IMR-90 (cell line): ENCODE data around the gene MSN. TPM values are rescaled to one million over a fixed set of nuclear protein-coding genes. Genes with fewer than 3 reads are reported as not detected.

Source experiments
- ATAC-seq: fragments of 200-7000 bp; cut with Tn5 transposase; 2 replicates; pipeline ENCODE4 v1.9.1; 2020; ENCODE audit warnings: low read depth, mild to moderate bottlenecking, moderate library complexity
- BruUV-seq: library from RNA; stranded (reverse); fragments of 400-500 nt; replicated peaks from 2 replicates; lab custom pipeline; 2021; lab: Mats Ljungman, UMichigan
- CTCF ChIA-PET: fragments of 300-600 bp; formaldehyde crosslinking; extraction: SDS; loops from one replicate; lab custom pipeline; 2021; ENCODE audit warnings: antibody characterized with exemption; lab: Yijun Ruan, JAX
- POLR2A ChIA-PET: fragments of 300-600 bp; sonication (Branson Sonifier 250); formaldehyde crosslinking; loops from one replicate; lab custom pipeline; 2022; ENCODE audit warnings: antibody characterized with exemption; ENCODE audit not compliant: unreplicated experiment; lab: Charles Lee
- DNase-seq: peaks from one replicate; pipeline ENCODE4 v3.0.0; 2013
- H2AFZ ChIP-seq: replicated peaks from 2 replicates; pipeline ENCODE3; 2013; ENCODE audit warnings: low read length, mild to moderate bottlenecking; ENCODE audit not compliant: poor library complexity
- H2AK5ac ChIP-seq: 2 replicates; pipeline ENCODE4 v1.6.1; 2013; ENCODE audit warnings: low read depth, low read length, inconsistent platforms
- H2AK9ac ChIP-seq: replicated peaks from 2 replicates; pipeline ENCODE3; 2013; ENCODE audit warnings: mild to moderate bottlenecking, low read depth, low read length, moderate library complexity; ENCODE audit not compliant: poor library complexity
- H2BK120ac ChIP-seq: 2 replicates; pipeline ENCODE4 v1.6.1; 2013; ENCODE audit warnings: low read depth, low read length, inconsistent platforms
- H2BK15ac ChIP-seq: 3 replicates; pipeline ENCODE4 v1.6.1; 2013; ENCODE audit warnings: low read depth, low read length, inconsistent platforms
- H2BK20ac ChIP-seq: 2 replicates; pipeline ENCODE4 v1.6.1; 2013; ENCODE audit warnings: low read depth, mild to moderate bottlenecking, inconsistent platforms, low read length, moderate library complexity
- H2BK5ac ChIP-seq: 2 replicates; pipeline ENCODE4 v1.6.1; 2013; ENCODE audit warnings: mild to moderate bottlenecking, low read depth, low read length, inconsistent platforms; ENCODE audit not compliant: poor library complexity, severe bottlenecking
- H3K14ac ChIP-seq: replicated peaks from 2 replicates; pipeline ENCODE4 v1.6.1; 2013; ENCODE audit warnings: low read depth, low read length, inconsistent platforms
- H3K18ac ChIP-seq: 2 replicates; pipeline ENCODE4 v1.6.1; 2013; ENCODE audit warnings: low read depth, low read length, control low read depth
- H3K23ac ChIP-seq: 2 replicates; pipeline ENCODE4 v1.6.1; 2013; ENCODE audit warnings: low read depth, low read length, inconsistent platforms
- H3K27ac ChIP-seq: 2 replicates; pipeline ENCODE4 v1.5.1; 2013; ENCODE audit warnings: mild to moderate bottlenecking, control low read depth, low read length; ENCODE audit not compliant: insufficient read depth
- H3K27me3 ChIP-seq: 2 replicates; pipeline ENCODE4 v1.6.1; 2013; ENCODE audit warnings: low read length; ENCODE audit not compliant: control insufficient read depth, insufficient read depth
- H3K36me3 ChIP-seq: 2 replicates; pipeline ENCODE4 v1.6.1; 2013; ENCODE audit warnings: low read length, mixed read lengths; ENCODE audit not compliant: control insufficient read depth, insufficient read depth
- H3K4ac ChIP-seq: 2 replicates; pipeline ENCODE4 v1.6.1; 2013; ENCODE audit warnings: low read depth, low read length, inconsistent platforms
- H3K4me1 ChIP-seq: 2 replicates; pipeline ENCODE4 v1.6.1; 2013; ENCODE audit warnings: low read length, mixed read lengths; ENCODE audit not compliant: control insufficient read depth, insufficient read depth
- H3K4me2 ChIP-seq: 2 replicates; pipeline ENCODE4 v1.6.1; 2013; ENCODE audit warnings: low read depth, mild to moderate bottlenecking, control low read depth, low read length, moderate library complexity
- H3K4me3 ChIP-seq: 2 replicates; pipeline ENCODE4 v1.5.1; 2013; ENCODE audit warnings: low read depth, mild to moderate bottlenecking, control low read depth, low read length, moderate library complexity; ENCODE audit not compliant: insufficient read depth
- H3K56ac ChIP-seq: 2 replicates; pipeline ENCODE4 v1.6.1; 2013; ENCODE audit warnings: low read length, inconsistent platforms; ENCODE audit not compliant: insufficient read depth; ENCODE audit errors: extremely low read depth
- H3K79me1 ChIP-seq, 2 experiments: 2 replicates each; pipeline ENCODE4 v1.6.1; 2013; ENCODE audit warnings: low read length in 2 of 2, inconsistent platforms in 1 of 2, low read depth in 1 of 2
- H3K9ac ChIP-seq: 2 replicates; pipeline ENCODE4 v1.6.1; 2013; ENCODE audit warnings: low read depth, low read length, control low read depth
- H3K9me1 ChIP-seq: 2 replicates; pipeline ENCODE4 v1.6.1; 2013; ENCODE audit warnings: low read length, inconsistent platforms; ENCODE audit not compliant: insufficient read depth
- H3K9me3 ChIP-seq: 2 replicates; pipeline ENCODE4 v1.6.1; 2013; ENCODE audit warnings: low read length; ENCODE audit not compliant: control insufficient read depth, insufficient read depth
- H4K20me1 ChIP-seq: 2 replicates; pipeline ENCODE4 v1.6.1; 2013; ENCODE audit warnings: low read length, inconsistent platforms; ENCODE audit not compliant: insufficient read depth
- H4K5ac ChIP-seq: 2 replicates; pipeline ENCODE4 v1.6.1; 2013; ENCODE audit warnings: mild to moderate bottlenecking, low read depth, low read length, control low read depth
- H4K8ac ChIP-seq, 2 experiments: 2 replicates each; pipeline ENCODE4 v1.6.1; 2013; ENCODE audit warnings: low read depth in 2 of 2, low read length in 2 of 2, control low read depth in 1 of 2, inconsistent platforms in 1 of 2
- H4K91ac ChIP-seq: 2 replicates; pipeline ENCODE4 v1.6.1; 2013; ENCODE audit warnings: low read depth, low read length, inconsistent platforms; ENCODE audit not compliant: insufficient read depth
- CEBPB ChIP-seq: IDR thresholded peaks from 2 replicates; pipeline ENCODE4 v1.6.1; 2012; ENCODE audit warnings: low read depth, low read length, improper control_type of control experiment
- CHD1 ChIP-seq: IDR thresholded peaks from 2 replicates; pipeline ENCODE4 v1.6.1; 2012; ENCODE audit warnings: low read depth, low read length, improper control_type of control experiment
- CTCF ChIP-seq: conservative IDR thresholded peaks from 2 replicates; pipeline ENCODE4 v1.5.1; 2012; ENCODE audit warnings: mild to moderate bottlenecking, low read depth, low read length, improper control_type of control experiment
- FOS ChIP-seq: fragments of 150-350 bp; IDR thresholded peaks from 2 replicates; pipeline ENCODE4 v1.6.1; 2016; ENCODE audit warnings: low read depth, low read length
- RCOR1 ChIP-seq: IDR thresholded peaks from 2 replicates; pipeline ENCODE4 v1.6.1; 2012; ENCODE audit warnings: mild to moderate bottlenecking, low read length, improper control_type of control experiment; ENCODE audit not compliant: insufficient replicate concordance
- RFX5 ChIP-seq: IDR thresholded peaks from 2 replicates; pipeline ENCODE4 v1.8.0; 2012; ENCODE audit warnings: low read depth, mild to moderate bottlenecking, low read length, moderate library complexity
- SMC3 ChIP-seq: fragments of 150-350 bp; IDR thresholded peaks from 2 replicates; pipeline ENCODE4 v1.6.1; 2016; ENCODE audit warnings: low read depth, mild to moderate bottlenecking, antibody characterized with exemption, low read length, moderate library complexity
- USF2 ChIP-seq: fragments of 150-350 bp; IDR thresholded peaks from 2 replicates; pipeline ENCODE4 v1.6.1; 2017; ENCODE audit warnings: mild to moderate bottlenecking, antibody characterized with exemption, low read length, low read depth
- WGBS, 2 experiments: methylation state at CpG; one replicate each; pipeline versions ENCODE4 v1.1.5 to v1.1.7; 2013; ENCODE audit warnings: missing lambda C conversion rate in 2 of 2; ENCODE audit not compliant: insufficient read length in 1 of 2; ENCODE audit errors: extremely low coverage in 2 of 2; 5-methylcytosine and 5-hydroxymethylcytosine counted together
- dilution Hi-C: fragments of 300-500 bp; cut with HindIII; formaldehyde crosslinking; loops from one replicate; pipeline ENCODE4 v1.14.3; 2018; ENCODE audit warnings: low sequenced_read_pairs; ENCODE audit not compliant: unreplicated experiment
- in situ Hi-C: fragments of 300-500 bp; cut with MboI; formaldehyde crosslinking; loops from 3 replicates; pipeline ENCODE4 v1.14.3; 2019; ENCODE audit warnings: low sequenced_read_pairs, inconsistent platforms, mixed read lengths
- intact Hi-C: fragments of 100-400 bp; cut with micrococcal nuclease; formaldehyde crosslinking; loops from 2 replicates; pipeline ENCODE4 v1.10.0; 2022
- polyA plus RNA-seq, 3 experiments: library from polyadenylated mRNA; depleted of rRNA; stranded (reverse); fragments of >200 nt; gene quantifications; 2 replicates each; pipeline ENCODE4 v1.2.3, GENCODE V29; 2012; ENCODE audit warnings: low replicate concordance in 1 of 3
- total RNA-seq: library from RNA; depleted of rRNA; stranded (reverse); fragments of >200 nt; gene quantifications from 2 replicates; pipeline ENCODE4 v1.2.3, GENCODE V29; 2012

Gene MSN
- total and polyA plus RNA-seq, 2 of the 4 experiments (the other 2 are of a cell fraction): 422 to 619 TPM

GRCh38 chrX:65758505-65758904, 91.1 kb downstream of the MSN start:
- Histone ChIP-seq H3K9me3 (no peaks in the 10 kb centered on the region), H2AK5ac (no peak overlapping the region), H4K20me1 (no peaks in the 10 kb centered on the region), H3K23ac (no peak overlapping the region), H3K4ac (no peak overlapping the region), H2AFZ (no peak overlapping the region), H3K27ac (no peak overlapping the region), H3K36me3 (no peaks in the 10 kb centered on the region), H2AK9ac (no peak overlapping the region), H3K4me1 (no peaks in the 10 kb centered on the region), H3K4me3 (no peak overlapping the region), H2BK120ac (no peak overlapping the region), H3K4me2 (no peak overlapping the region), H3K79me1 (no peaks in the 10 kb centered on the region), H4K91ac (no peak overlapping the region), H4K5ac (no peak overlapping the region), H4K8ac (no peak overlapping the region), H3K9ac (no peak overlapping the region), H3K18ac (no peak overlapping the region), H3K56ac (no peak overlapping the region), H3K14ac (no peak overlapping the region), H3K9me1 (no peaks in the 10 kb centered on the region; the same call in 1 of the 2 replicates), H2BK5ac (no peak overlapping the region), H3K27me3 (no peaks in the 10 kb centered on the region; the same call in 1 of the 2 replicates), H2BK20ac (no peak overlapping the region), H2BK15ac (no peak overlapping the region)
- intact Hi-C loops: no loop called here
- DNase-seq (no peak), ATAC-seq (no peak)
- CTCF ChIA-PET: no interaction called here
- WGBS, 2 experiments: no CpG with 5 or more reads among the region's 1 CpG
- POLR2A ChIA-PET: no interaction called here
- no TSS peak for BruUV-seq
- dilution Hi-C loops: no loop called here
- no peak for TF ChIP-seq RCOR1
- no peak for TF ChIP-seq FOS
- TF ChIP-seq CTCF: no peak
- no peak for TF ChIP-seq USF2
- TF ChIP-seq RFX5: no peak
- no peak for TF ChIP-seq CHD1
- no peak for TF ChIP-seq CEBPB
- no peak for TF ChIP-seq SMC3
- in situ Hi-C loops: no loop called here
